Breast epithelium (tissue), 4 donors: ENCODE results near the gene KIAA1549. TPM values are rescaled to one million over a fixed set of nuclear protein-coding genes. Genes with fewer than 3 reads are reported as not detected.

Source experiments
- DNase-seq, 2 donors: peaks; one replicate each; pipeline ENCODE4 v3.0.0-alpha.2; 2019; ENCODE audit warnings: low spot score in 2 of 2
- H3K27ac ChIP-seq, 2 donors: fragments of 200-600 bp; sonication (generic) in 1 of 2; one replicate each; pipeline ENCODE4 v1.5.1; 2016 to 2019; ENCODE audit warnings: mild to moderate bottlenecking in 1 of 2
- H3K27me3 ChIP-seq, 2 donors: fragments of 200-600 bp; sonication (generic) in 1 of 2; one replicate each; pipeline versions ENCODE4 v1.5.1 to v1.6.0; 2017 to 2019; ENCODE audit warnings: control low read depth in 1 of 2, mild to moderate bottlenecking in 1 of 2
- H3K36me3 ChIP-seq: fragments of 200-600 bp; one replicate; pipeline ENCODE4 v1.5.1; 2019
- H3K4me1 ChIP-seq, 2 donors: fragments of 200-600 bp; sonication (generic); one replicate each; pipeline ENCODE4 v1.5.1; 2016 to 2019; ENCODE audit warnings: control low read depth in 1 of 2
- H3K4me3 ChIP-seq, 3 donors: fragments of 200-600 bp; sonication (generic); 1 replicate in 2 of 3; 2 replicates in 1 of 3; pipeline ENCODE4 v1.5.1; 2016 to 2019; ENCODE audit warnings: mild to moderate bottlenecking in 3 of 3, moderate library complexity in 2 of 3
- H3K9me3 ChIP-seq, 2 donors: fragments of 200-600 bp; sonication (generic) in 1 of 2; one replicate each; pipeline ENCODE4 v1.5.1; 2016 to 2019; ENCODE audit warnings: control low read depth in 1 of 2
- POLR2A ChIP-seq: fragments of 450-650 bp; IDR thresholded peaks from one replicate; pipeline ENCODE4 v1.6.1; 2016; ENCODE audit warnings: antibody characterized with exemption, mild to moderate bottlenecking, moderate library complexity
- POLR2AphosphoS5 ChIP-seq, 3 donors: sonication (generic); formaldehyde crosslinking; IDR thresholded peaks; one replicate each; pipeline ENCODE4 v1.6.1; 2017; ENCODE audit warnings: antibody characterized with exemption in 3 of 3
- intact Hi-C: fragments of 100-400 bp; cut with DNase I; formaldehyde crosslinking; loops from one replicate; pipeline ENCODE4 v1.15.1; 2023; ENCODE audit warnings: low total_unique reads
- total RNA-seq, 3 donors: library from RNA; depleted of rRNA; stranded (reverse); fragments of >200 nt; gene quantifications; one replicate each; pipeline ENCODE4 v1.1.0, GENCODE V29; 2016
- TF ChIP-seq, protein P1 (sequence below), 3 donors: fragments of 450-650 bp; IDR thresholded peaks; one replicate each; pipeline ENCODE4 v1.5.1; 2016 to 2017; ENCODE audit warnings: antibody characterized with exemption in 3 of 3, mild to moderate bottlenecking in 3 of 3, moderate library complexity in 3 of 3

The KIAA1549 gene
- total RNA-seq, 3 donors from 2014 or later, result 1.8 to 3.9 (median 2.8) TPM

DNA sequence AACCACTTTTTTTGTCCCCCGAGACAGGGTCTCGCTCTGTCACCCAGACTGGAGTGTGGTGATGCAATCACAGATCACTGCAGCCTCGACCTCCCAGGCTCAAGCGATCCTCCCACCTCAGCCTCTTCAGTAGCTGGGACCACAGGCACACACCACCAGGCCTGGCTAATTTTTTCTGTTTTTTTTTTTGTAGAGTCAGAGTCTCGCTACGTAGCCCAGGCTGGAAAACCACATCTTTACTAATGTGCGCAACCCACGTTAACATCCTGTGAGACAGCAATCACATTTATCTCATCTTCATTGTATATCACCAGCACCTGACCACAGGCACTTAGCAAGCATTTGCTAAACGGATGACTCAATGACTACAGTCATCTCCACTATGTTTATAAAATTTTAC, 105.4 kb downstream of the KIAA1549 start:
- TF ChIP-seq, protein P1, sequence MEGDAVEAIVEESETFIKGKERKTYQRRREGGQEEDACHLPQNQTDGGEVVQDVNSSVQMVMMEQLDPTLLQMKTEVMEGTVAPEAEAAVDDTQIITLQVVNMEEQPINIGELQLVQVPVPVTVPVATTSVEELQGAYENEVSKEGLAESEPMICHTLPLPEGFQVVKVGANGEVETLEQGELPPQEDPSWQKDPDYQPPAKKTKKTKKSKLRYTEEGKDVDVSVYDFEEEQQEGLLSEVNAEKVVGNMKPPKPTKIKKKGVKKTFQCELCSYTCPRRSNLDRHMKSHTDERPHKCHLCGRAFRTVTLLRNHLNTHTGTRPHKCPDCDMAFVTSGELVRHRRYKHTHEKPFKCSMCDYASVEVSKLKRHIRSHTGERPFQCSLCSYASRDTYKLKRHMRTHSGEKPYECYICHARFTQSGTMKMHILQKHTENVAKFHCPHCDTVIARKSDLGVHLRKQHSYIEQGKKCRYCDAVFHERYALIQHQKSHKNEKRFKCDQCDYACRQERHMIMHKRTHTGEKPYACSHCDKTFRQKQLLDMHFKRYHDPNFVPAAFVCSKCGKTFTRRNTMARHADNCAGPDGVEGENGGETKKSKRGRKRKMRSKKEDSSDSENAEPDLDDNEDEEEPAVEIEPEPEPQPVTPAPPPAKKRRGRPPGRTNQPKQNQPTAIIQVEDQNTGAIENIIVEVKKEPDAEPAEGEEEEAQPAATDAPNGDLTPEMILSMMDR (IDR thresholded peaks at IDR 0.05), result no peak
- TF ChIP-seq POLR2A, result no peak
- no peak for TF ChIP-seq POLR2AphosphoS5 (IDR thresholded peaks at IDR 0.05)
- no peak overlapping the region for H3K4me3 ChIP-seq
- no peaks in the 10 kb centered on the region for H3K27me3 ChIP-seq
- no peak for DNase-seq
- H3K27ac ChIP-seq, result no peak overlapping the region
- H3K9me3 ChIP-seq, result no peaks in the 10 kb centered on the region
- H3K4me1 ChIP-seq, result no peaks in the 10 kb centered on the region
- no peaks in the 10 kb centered on the region for H3K36me3 ChIP-seq
- intact Hi-C loops, result no loop called here

DNA sequence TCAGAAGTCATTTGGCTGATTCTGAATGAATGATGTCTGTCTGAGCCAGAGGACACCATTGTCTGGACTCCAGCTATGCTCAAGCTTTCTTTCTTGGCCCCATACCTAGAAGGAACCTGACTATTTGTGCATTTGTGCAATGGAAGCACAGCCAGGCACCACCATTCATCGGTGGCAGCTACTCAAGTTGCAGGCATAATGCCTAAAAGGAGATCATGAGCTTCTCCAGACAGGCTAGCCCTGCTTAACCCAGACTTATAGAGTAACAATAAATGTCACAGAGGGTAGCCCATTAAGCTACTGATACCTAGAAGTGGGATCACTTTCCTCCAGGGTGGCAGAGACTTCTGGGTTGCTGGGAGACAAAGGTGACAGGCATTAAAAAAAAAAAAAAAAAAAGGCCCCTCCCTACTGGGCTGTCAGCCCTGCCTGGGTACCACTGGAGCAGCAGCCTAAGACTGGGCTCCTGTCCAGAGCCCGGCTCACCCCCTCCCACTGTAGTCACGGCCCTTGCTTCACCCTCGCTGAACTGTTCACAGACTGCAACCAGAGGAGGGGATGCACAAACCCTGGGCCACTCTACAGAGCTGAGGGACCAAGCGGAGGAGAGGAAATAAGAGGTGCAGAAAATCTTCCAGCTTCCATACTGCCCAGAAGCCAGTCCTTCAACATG, 107.8 kb downstream of the KIAA1549 start:
- TF ChIP-seq POLR2A, result no peak
- no peaks in the 10 kb centered on the region for H3K36me3 ChIP-seq
- intact Hi-C loops, result no loop called here
- no peak overlapping the region for H3K4me3 ChIP-seq
- H3K9me3 ChIP-seq, result no peaks in the 10 kb centered on the region
- DNase-seq, result no peak
- H3K4me1 ChIP-seq, result no peaks in the 10 kb centered on the region
- no peak overlapping the region for H3K27ac ChIP-seq
- H3K27me3 ChIP-seq, result no peaks in the 10 kb centered on the region

DNA sequence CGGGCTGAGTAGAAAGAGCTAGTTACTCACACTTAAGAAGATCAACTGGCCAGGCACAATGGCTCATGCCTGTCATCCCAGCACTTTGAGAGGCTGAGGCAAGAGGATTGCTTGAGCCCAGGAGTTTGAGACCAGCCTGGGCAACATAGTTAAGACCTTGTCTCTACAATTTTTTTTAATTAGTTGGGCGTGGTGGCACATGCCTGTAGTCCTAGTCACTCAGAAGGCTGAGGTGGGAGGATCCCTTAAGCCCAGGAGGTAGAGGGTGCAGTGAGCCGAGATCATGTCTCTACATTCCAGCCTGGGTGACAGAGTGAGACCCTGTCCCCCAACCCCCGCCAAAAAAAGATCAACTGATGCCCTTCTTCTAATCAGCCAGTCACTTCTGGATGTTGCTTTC, 108.6 kb downstream of the KIAA1549 start:
- Histone ChIP-seq H3K4me3 (no peak overlapping the region), H3K27me3 (no peaks in the 10 kb centered on the region), H3K9me3 (no peaks in the 10 kb centered on the region), H3K36me3 (no peaks in the 10 kb centered on the region), H3K27ac (no peak overlapping the region), H3K4me1 (no peaks in the 10 kb centered on the region)
- TF ChIP-seq POLR2AphosphoS5 (IDR thresholded peaks at IDR 0.05) (no peak), POLR2A (no peak)
- TF ChIP-seq, protein P1 (IDR thresholded peaks at IDR 0.05), result no peak
- DNase-seq, result no peak
- intact Hi-C loops, result no loop called here

DNA sequence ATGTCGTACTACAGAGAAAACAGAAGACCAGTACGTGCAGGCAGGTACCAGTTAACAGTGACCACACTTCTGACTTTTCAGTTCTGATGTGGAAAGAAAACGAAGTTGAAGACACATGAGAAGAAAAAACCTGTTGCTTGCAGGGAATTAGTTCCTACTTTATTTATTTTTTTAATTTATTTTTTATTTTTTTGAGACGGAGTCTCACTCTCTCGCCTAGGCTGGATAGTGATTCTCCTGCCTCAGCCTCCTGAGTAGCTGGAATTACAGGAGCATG, 109.4 kb downstream of the KIAA1549 start:
- DNase-seq, result no peak
- Histone ChIP-seq H3K27ac (no peak overlapping the region), H3K4me1 (no peaks in the 10 kb centered on the region), H3K36me3 (no peaks in the 10 kb centered on the region), H3K4me3 (no peak overlapping the region), H3K9me3 (no peaks in the 10 kb centered on the region), H3K27me3 (no peaks in the 10 kb centered on the region)
- intact Hi-C loops, result no loop called here
- TF ChIP-seq POLR2A (no peak), POLR2AphosphoS5 (IDR thresholded peaks at IDR 0.05) (no peak)
- TF ChIP-seq, protein P1 (IDR thresholded peaks at IDR 0.05), result no peak

DNA sequence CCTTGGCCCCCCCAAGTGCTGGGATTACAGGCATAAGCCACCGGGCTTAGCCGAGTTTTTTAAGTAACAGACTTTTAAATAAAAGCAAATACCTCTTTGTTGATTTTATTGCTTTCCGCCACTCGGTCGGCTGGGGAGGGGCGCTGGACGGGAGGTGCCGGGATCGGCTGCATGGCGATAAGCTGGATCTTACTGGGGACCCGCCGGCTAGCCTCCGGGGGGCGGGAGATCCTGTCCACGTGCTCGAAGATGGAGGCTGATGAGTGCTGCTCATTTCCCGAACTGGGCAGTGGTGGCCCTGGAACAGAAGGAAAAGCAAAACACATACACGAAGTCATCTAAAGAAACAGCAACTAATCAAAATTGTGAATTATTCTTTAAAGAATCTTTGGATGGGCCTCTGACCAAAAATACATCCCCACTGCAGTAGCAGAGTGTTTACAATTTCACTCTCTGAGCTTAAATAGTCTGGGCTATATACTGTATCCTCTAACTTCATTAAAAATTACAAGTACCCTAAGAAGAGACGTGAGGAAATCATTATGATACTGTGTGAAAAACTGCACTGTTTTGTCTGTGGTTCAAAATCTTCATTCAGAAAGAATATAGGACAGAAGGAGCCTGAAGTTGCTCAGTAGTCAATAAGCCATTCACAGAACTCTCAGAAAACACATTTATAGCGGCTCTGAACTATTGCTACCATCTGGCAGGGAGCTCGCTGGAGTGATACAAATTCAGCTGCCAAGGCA, 110.0 kb downstream of the KIAA1549 start:
- intact Hi-C loops, result no loop called here
- DNase-seq, result no peak
- no peaks in the 10 kb centered on the region for H3K4me1 ChIP-seq
- H3K27ac ChIP-seq, result no peak overlapping the region
- TF ChIP-seq, protein P1 (IDR thresholded peaks at IDR 0.05), result no peak
- no peak for TF ChIP-seq POLR2AphosphoS5 (IDR thresholded peaks at IDR 0.05)
- TF ChIP-seq POLR2A, result no peak
- H3K36me3 ChIP-seq, result no peaks in the 10 kb centered on the region
- no peaks in the 10 kb centered on the region for H3K27me3 ChIP-seq
- H3K4me3 ChIP-seq, result no peak overlapping the region
- H3K9me3 ChIP-seq, result no peaks in the 10 kb centered on the region
